ENCODE data around the gene SGIP1.

GRCh38 chr1:66502086-66502485, 31.9 kb upstream of the SGIP1 start:
- TF ChIP-seq, protein P1, sequence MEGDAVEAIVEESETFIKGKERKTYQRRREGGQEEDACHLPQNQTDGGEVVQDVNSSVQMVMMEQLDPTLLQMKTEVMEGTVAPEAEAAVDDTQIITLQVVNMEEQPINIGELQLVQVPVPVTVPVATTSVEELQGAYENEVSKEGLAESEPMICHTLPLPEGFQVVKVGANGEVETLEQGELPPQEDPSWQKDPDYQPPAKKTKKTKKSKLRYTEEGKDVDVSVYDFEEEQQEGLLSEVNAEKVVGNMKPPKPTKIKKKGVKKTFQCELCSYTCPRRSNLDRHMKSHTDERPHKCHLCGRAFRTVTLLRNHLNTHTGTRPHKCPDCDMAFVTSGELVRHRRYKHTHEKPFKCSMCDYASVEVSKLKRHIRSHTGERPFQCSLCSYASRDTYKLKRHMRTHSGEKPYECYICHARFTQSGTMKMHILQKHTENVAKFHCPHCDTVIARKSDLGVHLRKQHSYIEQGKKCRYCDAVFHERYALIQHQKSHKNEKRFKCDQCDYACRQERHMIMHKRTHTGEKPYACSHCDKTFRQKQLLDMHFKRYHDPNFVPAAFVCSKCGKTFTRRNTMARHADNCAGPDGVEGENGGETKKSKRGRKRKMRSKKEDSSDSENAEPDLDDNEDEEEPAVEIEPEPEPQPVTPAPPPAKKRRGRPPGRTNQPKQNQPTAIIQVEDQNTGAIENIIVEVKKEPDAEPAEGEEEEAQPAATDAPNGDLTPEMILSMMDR (IDR thresholded peaks at IDR 0.05) = no peak
- TF ChIP-seq ZFX (IDR thresholded peaks at IDR 0.05; ENCODE audit: borderline replicate concordance) = no peak

Data from 22Rv1 (cell line).